SHP77 treated with DMSO at 0.1 percent for 48 hours (cell line): Measurements from ENCODE around the gene SPHKAP.
"Not testable (repeated sequence)": the region's sequence is repeated elsewhere in the genome, so short reads cannot be mapped to it uniquely, and the experiment has no call there.

ENCODE experiments used
- DNase-seq: peaks from one replicate; lab custom pipeline; 2025; lab: John Stamatoyannopoulos, UW

SPHKAP gene

GRCh38 chr2:228181098-228182019, at the start of gene SPHKAP:
Gene SPHKAP, minus strand, starts transcription at chr2:228181687. Its CDS starts 89 bp downstream, at chr2:228181598.
- DNase-seq = no peak

GRCh38 chr2:228227466-228227865, 46.0 kb upstream of the SPHKAP start:
- no peak for DNase-seq

- DNase-seq = no peak
These were observed 42.9 kb upstream of the SPHKAP start for GRCh38 chr2:228224410-228224809.

GRCh38 chr2:228218593-228218992, 37.1 kb upstream of the SPHKAP start:
- not testable (repeated sequence) for DNase-seq

GRCh38 chr2:228197504-228197903, 16.0 kb upstream of the SPHKAP start:
- no peak for DNase-seq

- DNase-seq = no peak
These were observed 1.0 kb downstream of the SPHKAP start for GRCh38 chr2:228180181-228181097.

- no peak for DNase-seq
These were observed 14.2 kb downstream of the SPHKAP start for GRCh38 chr2:228167290-228167689.

GRCh38 chr2:228164718-228165117, 16.8 kb downstream of the SPHKAP start:
- DNase-seq = no peak

GRCh38 chr2:228157841-228158240, 23.6 kb downstream of the SPHKAP start:
- DNase-seq = no peak

- DNase-seq = no peak
These were observed 36.5 kb downstream of the SPHKAP start for GRCh38 chr2:228144961-228145360.

- no peak for DNase-seq
These were observed 40.5 kb downstream of the SPHKAP start for GRCh38 chr2:228140934-228141528.

- no peak for DNase-seq
These were observed 45.5 kb downstream of the SPHKAP start for GRCh38 chr2:228136027-228136426.

GRCh38 chr2:228135300-228135699, 46.2 kb downstream of the SPHKAP start:
- no peak for DNase-seq

GRCh38 chr2:228131833-228132232, 49.7 kb downstream of the SPHKAP start:
- DNase-seq = no peak

GRCh38 chr2:228126401-228126800, 55.1 kb downstream of the SPHKAP start:
- DNase-seq = no peak

- DNase-seq = no peak
These were observed 62.5 kb downstream of the SPHKAP start for GRCh38 chr2:228118940-228119339.

GRCh38 chr2:228107846-228108245, 73.6 kb downstream of the SPHKAP start:
- no peak for DNase-seq

GRCh38 chr2:228105526-228106250, 75.8 kb downstream of the SPHKAP start:
- DNase-seq = no peak

- DNase-seq = no peak
These were observed 77.3 kb downstream of the SPHKAP start for GRCh38 chr2:228104215-228104614.

GRCh38 chr2:228103379-228103778, 78.1 kb downstream of the SPHKAP start:
- DNase-seq = no peak

- DNase-seq = no peak
These were observed 78.5 kb downstream of the SPHKAP start for GRCh38 chr2:228102949-228103348.
